HEK293 (cell line): ENCODE data around the gene PRKAG2.
A peak's percentile ranks its signal among the peaks of the same experiment; 100 is the strongest.

Source experiments
- BCL11B ChIP-seq: fragments of 450-650 bp; formaldehyde crosslinking; IDR thresholded peaks from 2 replicates; pipeline ENCODE4 v1.5.1; 2016; ENCODE audit warnings: low read depth, missing biosample characterization, missing genetic modification characterization
- GLI4 ChIP-seq: fragments of 450-650 bp; formaldehyde crosslinking; IDR thresholded peaks from 2 replicates; pipeline ENCODE4 v1.5.1; 2016; ENCODE audit warnings: missing biosample characterization, missing genetic modification characterization
- KLF9 ChIP-seq: fragments of 450-650 bp; formaldehyde crosslinking; IDR thresholded peaks from 2 replicates; pipeline ENCODE4 v1.5.1; 2016; ENCODE audit warnings: missing biosample characterization, missing genetic modification characterization, low read depth
- MYNN ChIP-seq: fragments of 450-650 bp; formaldehyde crosslinking; IDR thresholded peaks from 2 replicates; pipeline ENCODE4 v1.5.1; 2016; ENCODE audit warnings: missing biosample characterization, missing genetic modification characterization, borderline replicate concordance
- MZF1 ChIP-seq: fragments of 450-650 bp; formaldehyde crosslinking; IDR thresholded peaks from 2 replicates; pipeline ENCODE4 v1.5.1; 2017; ENCODE audit warnings: missing biosample characterization, missing genetic modification characterization, borderline replicate concordance
- ZEB2 ChIP-seq: fragments of 450-650 bp; formaldehyde crosslinking; IDR thresholded peaks from 2 replicates; pipeline ENCODE4 v1.5.1; 2016; ENCODE audit warnings: missing biosample characterization, missing genetic modification characterization
- ZNF10 ChIP-seq: fragments of 450-650 bp; formaldehyde crosslinking; IDR thresholded peaks from 2 replicates; pipeline ENCODE4 v1.5.1; 2017; ENCODE audit warnings: missing biosample characterization, missing genetic modification characterization
- ZNF114 ChIP-seq: fragments of 450-650 bp; formaldehyde crosslinking; IDR thresholded peaks from 2 replicates; pipeline ENCODE4 v1.5.0; 2017; ENCODE audit warnings: missing biosample characterization, missing genetic modification characterization
- ZNF138 ChIP-seq: fragments of 450-650 bp; formaldehyde crosslinking; IDR thresholded peaks from 2 replicates; pipeline ENCODE4 v1.5.1; 2016; ENCODE audit warnings: missing biosample characterization, missing genetic modification characterization, borderline replicate concordance
- ZNF140 ChIP-seq: fragments of 450-650 bp; formaldehyde crosslinking; IDR thresholded peaks from 2 replicates; pipeline ENCODE4 v1.5.1; 2016; ENCODE audit warnings: missing biosample characterization, missing genetic modification characterization
- ZNF248 ChIP-seq: fragments of 450-650 bp; formaldehyde crosslinking; IDR thresholded peaks from 2 replicates; pipeline ENCODE4 v1.5.1; 2017; ENCODE audit warnings: missing biosample characterization, missing genetic modification characterization
- ZNF26 ChIP-seq: fragments of 450-650 bp; formaldehyde crosslinking; IDR thresholded peaks from 2 replicates; pipeline ENCODE4 v1.5.1; 2016; ENCODE audit warnings: missing biosample characterization, missing genetic modification characterization
- ZNF280C ChIP-seq: fragments of 450-650 bp; formaldehyde crosslinking; IDR thresholded peaks from 2 replicates; pipeline ENCODE4 v1.5.1; 2016; ENCODE audit warnings: missing biosample characterization, missing genetic modification characterization
- ZNF335 ChIP-seq: fragments of 450-650 bp; formaldehyde crosslinking; conservative IDR thresholded peaks from 2 replicates; pipeline ENCODE4 v1.5.1; 2016; ENCODE audit warnings: missing biosample characterization, missing genetic modification characterization
- ZNF416 ChIP-seq: fragments of 450-650 bp; formaldehyde crosslinking; IDR thresholded peaks from 2 replicates; pipeline ENCODE4 v1.5.1; 2016; ENCODE audit warnings: missing biosample characterization, missing genetic modification characterization
- ZNF48 ChIP-seq: fragments of 450-650 bp; formaldehyde crosslinking; IDR thresholded peaks from 2 replicates; pipeline ENCODE4 v1.5.1; 2016; ENCODE audit warnings: missing biosample characterization, missing genetic modification characterization
- ZNF529 ChIP-seq: fragments of 450-650 bp; formaldehyde crosslinking; IDR thresholded peaks from 2 replicates; pipeline ENCODE4 v1.5.1; 2017; ENCODE audit warnings: missing genetic modification characterization, missing biosample characterization; ENCODE audit not compliant: insufficient replicate concordance
- ZNF530 ChIP-seq: fragments of 450-650 bp; formaldehyde crosslinking; IDR thresholded peaks from 2 replicates; pipeline ENCODE4 v1.5.1; 2016; ENCODE audit warnings: low read depth, missing biosample characterization, missing genetic modification characterization
- ZNF558 ChIP-seq: fragments of 450-650 bp; formaldehyde crosslinking; IDR thresholded peaks from 2 replicates; pipeline ENCODE4 v1.5.1; 2016; ENCODE audit warnings: missing biosample characterization, missing genetic modification characterization
- ZNF571 ChIP-seq: fragments of 450-650 bp; formaldehyde crosslinking; IDR thresholded peaks from 2 replicates; pipeline ENCODE4 v1.5.0; 2017; ENCODE audit warnings: missing biosample characterization, missing genetic modification characterization
- ZNF610 ChIP-seq: fragments of 450-650 bp; formaldehyde crosslinking; IDR thresholded peaks from 2 replicates; pipeline ENCODE4 v1.5.1; 2016; ENCODE audit warnings: missing biosample characterization, missing genetic modification characterization, borderline replicate concordance
- ZNF626 ChIP-seq: fragments of 450-650 bp; sonication (Bioruptor Pico); formaldehyde crosslinking; IDR thresholded peaks from 2 replicates; pipeline ENCODE4 v1.5.1; 2018; ENCODE audit warnings: missing biosample characterization, missing genetic modification characterization, inconsistent platforms
- ZNF76 ChIP-seq: fragments of 450-650 bp; formaldehyde crosslinking; IDR thresholded peaks from 2 replicates; pipeline ENCODE4; 2016; ENCODE audit warnings: low read depth, missing biosample characterization, missing genetic modification characterization, borderline replicate concordance
- ZNF777 ChIP-seq: fragments of 450-650 bp; formaldehyde crosslinking; IDR thresholded peaks from 2 replicates; pipeline ENCODE4 v1.5.1; 2017; ENCODE audit warnings: missing biosample characterization, missing genetic modification characterization, borderline replicate concordance
- ZNF785 ChIP-seq: fragments of 450-650 bp; formaldehyde crosslinking; IDR thresholded peaks from 2 replicates; pipeline ENCODE4 v1.5.1; 2016; ENCODE audit warnings: missing biosample characterization, missing genetic modification characterization
- TF ChIP-seq, protein P1 (sequence below): fragments of 450-650 bp; formaldehyde crosslinking; IDR thresholded peaks from 2 replicates; pipeline ENCODE4 v1.5.1; 2016; ENCODE audit warnings: missing biosample characterization, missing genetic modification characterization
- TF ChIP-seq, protein P2 (sequence below): fragments of 450-650 bp; formaldehyde crosslinking; IDR thresholded peaks from 2 replicates; pipeline ENCODE4 v1.5.1; 2016; ENCODE audit warnings: missing biosample characterization, missing genetic modification characterization, borderline replicate concordance
- TF ChIP-seq, protein P3 (sequence below): fragments of 450-650 bp; formaldehyde crosslinking; IDR thresholded peaks from 2 replicates; pipeline ENCODE4 v1.5.1; 2016; ENCODE audit warnings: missing biosample characterization, missing genetic modification characterization
- TF ChIP-seq, protein P4 (sequence below): fragments of 450-650 bp; formaldehyde crosslinking; IDR thresholded peaks from 2 replicates; pipeline ENCODE4 v1.5.1; 2017; ENCODE audit warnings: missing biosample characterization, missing genetic modification characterization

PRKAG2 gene

DNA sequence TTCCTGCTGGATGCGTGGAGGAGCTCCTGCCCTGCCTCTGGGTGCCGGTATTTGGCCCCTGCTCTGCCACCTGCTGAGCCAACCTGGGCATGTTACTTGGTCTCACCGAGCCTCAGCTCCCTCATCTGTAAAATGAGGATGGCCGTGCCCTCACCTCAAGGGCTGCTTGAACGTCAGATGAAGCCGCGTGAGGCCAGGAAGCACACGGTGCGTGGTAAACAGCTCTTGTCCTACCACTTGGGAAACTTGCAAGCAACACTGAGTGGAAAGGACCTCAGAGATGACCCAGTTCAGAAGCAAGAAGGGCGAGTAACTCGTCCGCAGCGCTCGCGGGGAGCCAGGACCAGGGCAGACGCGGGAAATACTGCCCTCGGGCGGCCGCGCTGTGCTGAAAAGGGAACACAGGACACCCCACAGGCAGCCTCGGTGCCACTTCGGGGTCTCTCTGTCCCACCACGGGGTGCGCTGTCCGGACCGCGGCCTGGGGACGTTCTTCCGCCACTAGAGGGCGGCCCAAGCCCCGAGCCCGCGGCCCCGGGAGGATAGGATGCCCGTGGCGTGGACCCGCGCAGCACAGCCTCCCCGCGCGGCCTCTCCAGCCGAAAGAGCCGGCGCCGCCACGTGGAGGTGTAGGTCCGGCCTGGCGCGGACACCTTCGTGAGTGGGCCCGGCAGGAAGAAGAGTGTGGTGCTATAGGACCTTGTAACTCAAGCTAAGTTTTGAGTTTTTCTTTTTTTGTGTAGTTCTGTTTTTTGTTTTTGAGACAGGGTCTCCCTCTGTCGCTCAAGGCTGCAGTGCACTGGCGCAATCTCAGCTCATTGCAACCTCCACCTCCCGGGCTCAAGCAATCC, 94.1 kb downstream of the PRKAG2 start (continued):
- TF ChIP-seq, protein P1, sequence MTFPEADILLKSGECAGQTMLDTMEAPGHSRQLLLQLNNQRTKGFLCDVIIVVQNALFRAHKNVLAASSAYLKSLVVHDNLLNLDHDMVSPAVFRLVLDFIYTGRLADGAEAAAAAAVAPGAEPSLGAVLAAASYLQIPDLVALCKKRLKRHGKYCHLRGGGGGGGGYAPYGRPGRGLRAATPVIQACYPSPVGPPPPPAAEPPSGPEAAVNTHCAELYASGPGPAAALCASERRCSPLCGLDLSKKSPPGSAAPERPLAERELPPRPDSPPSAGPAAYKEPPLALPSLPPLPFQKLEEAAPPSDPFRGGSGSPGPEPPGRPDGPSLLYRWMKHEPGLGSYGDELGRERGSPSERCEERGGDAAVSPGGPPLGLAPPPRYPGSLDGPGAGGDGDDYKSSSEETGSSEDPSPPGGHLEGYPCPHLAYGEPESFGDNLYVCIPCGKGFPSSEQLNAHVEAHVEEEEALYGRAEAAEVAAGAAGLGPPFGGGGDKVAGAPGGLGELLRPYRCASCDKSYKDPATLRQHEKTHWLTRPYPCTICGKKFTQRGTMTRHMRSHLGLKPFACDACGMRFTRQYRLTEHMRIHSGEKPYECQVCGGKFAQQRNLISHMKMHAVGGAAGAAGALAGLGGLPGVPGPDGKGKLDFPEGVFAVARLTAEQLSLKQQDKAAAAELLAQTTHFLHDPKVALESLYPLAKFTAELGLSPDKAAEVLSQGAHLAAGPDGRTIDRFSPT (tag by site-specific recombination) = 0 out of 2 replicates have a peak, but pooled peaks have one; percentile 34
- TF ChIP-seq, protein P2, sequence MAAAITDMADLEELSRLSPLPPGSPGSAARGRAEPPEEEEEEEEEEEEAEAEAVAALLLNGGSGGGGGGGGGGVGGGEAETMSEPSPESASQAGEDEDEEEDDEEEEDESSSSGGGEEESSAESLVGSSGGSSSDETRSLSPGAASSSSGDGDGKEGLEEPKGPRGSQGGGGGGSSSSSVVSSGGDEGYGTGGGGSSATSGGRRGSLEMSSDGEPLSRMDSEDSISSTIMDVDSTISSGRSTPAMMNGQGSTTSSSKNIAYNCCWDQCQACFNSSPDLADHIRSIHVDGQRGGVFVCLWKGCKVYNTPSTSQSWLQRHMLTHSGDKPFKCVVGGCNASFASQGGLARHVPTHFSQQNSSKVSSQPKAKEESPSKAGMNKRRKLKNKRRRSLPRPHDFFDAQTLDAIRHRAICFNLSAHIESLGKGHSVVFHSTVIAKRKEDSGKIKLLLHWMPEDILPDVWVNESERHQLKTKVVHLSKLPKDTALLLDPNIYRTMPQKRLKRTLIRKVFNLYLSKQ (tag by site-specific recombination) = no peak
- TF ChIP-seq ZNF140 (tag by site-specific recombination) (no peak), ZNF248 (tag by site-specific recombination) (no peak), ZNF530 (tag by site-specific recombination) (no peak), ZNF529 (tag by site-specific recombination) (no peak), KLF9 (no peak), GLI4 (tag by site-specific recombination) (no peak), ZNF571 (tag by site-specific recombination) (no peak), ZNF280C (tag by site-specific recombination) (no peak), MYNN (tag by site-specific recombination) (no peak), ZNF48 (tag by site-specific recombination) (no peak), ZNF76 (tag by site-specific recombination) (no peak), ZNF114 (tag by site-specific recombination) (no peak), ZNF335 (tag by site-specific recombination) (peak; percentile 77), ZNF785 (tag by site-specific recombination) (peak; percentile 96), ZNF138 (no peak), ZNF26 (tag by site-specific recombination) (no peak), ZNF10 (tag by site-specific recombination) (no peak), ZNF626 (tag by site-specific recombination) (no peak), MZF1 (tag by site-specific recombination) (no peak), ZNF416 (tag by site-specific recombination) (no peak), ZNF610 (no peak), ZNF777 (tag by site-specific recombination) (no peak), ZEB2 (tag by site-specific recombination) (peak; percentile 54; the same call in 1 of the 2 replicates), BCL11B (tag by site-specific recombination) (no peak), ZNF558 (tag by site-specific recombination) (no peak)
- TF ChIP-seq, protein P3, sequence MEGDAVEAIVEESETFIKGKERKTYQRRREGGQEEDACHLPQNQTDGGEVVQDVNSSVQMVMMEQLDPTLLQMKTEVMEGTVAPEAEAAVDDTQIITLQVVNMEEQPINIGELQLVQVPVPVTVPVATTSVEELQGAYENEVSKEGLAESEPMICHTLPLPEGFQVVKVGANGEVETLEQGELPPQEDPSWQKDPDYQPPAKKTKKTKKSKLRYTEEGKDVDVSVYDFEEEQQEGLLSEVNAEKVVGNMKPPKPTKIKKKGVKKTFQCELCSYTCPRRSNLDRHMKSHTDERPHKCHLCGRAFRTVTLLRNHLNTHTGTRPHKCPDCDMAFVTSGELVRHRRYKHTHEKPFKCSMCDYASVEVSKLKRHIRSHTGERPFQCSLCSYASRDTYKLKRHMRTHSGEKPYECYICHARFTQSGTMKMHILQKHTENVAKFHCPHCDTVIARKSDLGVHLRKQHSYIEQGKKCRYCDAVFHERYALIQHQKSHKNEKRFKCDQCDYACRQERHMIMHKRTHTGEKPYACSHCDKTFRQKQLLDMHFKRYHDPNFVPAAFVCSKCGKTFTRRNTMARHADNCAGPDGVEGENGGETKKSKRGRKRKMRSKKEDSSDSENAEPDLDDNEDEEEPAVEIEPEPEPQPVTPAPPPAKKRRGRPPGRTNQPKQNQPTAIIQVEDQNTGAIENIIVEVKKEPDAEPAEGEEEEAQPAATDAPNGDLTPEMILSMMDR = peak; percentile 99
- TF ChIP-seq, protein P4, sequence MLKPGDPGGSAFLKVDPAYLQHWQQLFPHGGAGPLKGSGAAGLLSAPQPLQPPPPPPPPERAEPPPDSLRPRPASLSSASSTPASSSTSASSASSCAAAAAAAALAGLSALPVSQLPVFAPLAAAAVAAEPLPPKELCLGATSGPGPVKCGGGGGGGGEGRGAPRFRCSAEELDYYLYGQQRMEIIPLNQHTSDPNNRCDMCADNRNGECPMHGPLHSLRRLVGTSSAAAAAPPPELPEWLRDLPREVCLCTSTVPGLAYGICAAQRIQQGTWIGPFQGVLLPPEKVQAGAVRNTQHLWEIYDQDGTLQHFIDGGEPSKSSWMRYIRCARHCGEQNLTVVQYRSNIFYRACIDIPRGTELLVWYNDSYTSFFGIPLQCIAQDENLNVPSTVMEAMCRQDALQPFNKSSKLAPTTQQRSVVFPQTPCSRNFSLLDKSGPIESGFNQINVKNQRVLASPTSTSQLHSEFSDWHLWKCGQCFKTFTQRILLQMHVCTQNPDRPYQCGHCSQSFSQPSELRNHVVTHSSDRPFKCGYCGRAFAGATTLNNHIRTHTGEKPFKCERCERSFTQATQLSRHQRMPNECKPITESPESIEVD (tag by site-specific recombination) = no peak
